KMS-11 (cell line): ENCODE results near the gene PHACTR3.

Experiments used
- H2AFZ ChIP-seq: fragments of 200-600 bp; sonication (generic); 2 replicates; pipeline ENCODE4 v1.6.1; 2016; ENCODE audit warnings: antibody characterized with exemption, mixed run types, low read depth
- H3K27ac ChIP-seq: fragments of 200-600 bp; sonication (generic); 2 replicates; pipeline ENCODE4 v1.6.1; 2016; ENCODE audit warnings: mild to moderate bottlenecking, mixed run types
- H3K27me3 ChIP-seq: fragments of 200-600 bp; sonication (generic); 2 replicates; pipeline ENCODE4 v1.6.1; 2017; ENCODE audit warnings: mild to moderate bottlenecking, low read depth, mixed run types, moderate library complexity; ENCODE audit not compliant: insufficient read depth
- H3K36me3 ChIP-seq: fragments of 200-600 bp; sonication (generic); 2 replicates; pipeline ENCODE4 v1.6.1; 2017; ENCODE audit warnings: mild to moderate bottlenecking, mixed run types; ENCODE audit not compliant: insufficient read depth
- H3K4me1 ChIP-seq: fragments of 200-600 bp; sonication (generic); 2 replicates; pipeline ENCODE4 v1.6.1; 2016; ENCODE audit warnings: mild to moderate bottlenecking, low read depth, mixed run types; ENCODE audit not compliant: poor library complexity, severe bottlenecking
- H3K4me2 ChIP-seq: fragments of 200-600 bp; sonication (generic); 2 replicates; pipeline ENCODE4 v1.7.0; 2016; ENCODE audit warnings: mild to moderate bottlenecking, mixed run types
- H3K4me3 ChIP-seq: fragments of 200-600 bp; sonication (generic); IDR thresholded peaks from 2 replicates; pipeline ENCODE4 v1.6.1; 2017; ENCODE audit warnings: low read depth, low read length, mixed read lengths; ENCODE audit not compliant: insufficient read depth
- H3K79me2 ChIP-seq: fragments of 200-600 bp; sonication (generic); 2 replicates; pipeline ENCODE4 v1.6.1; 2016; ENCODE audit warnings: low read depth, mixed run types; ENCODE audit not compliant: insufficient read depth
- H3K9ac ChIP-seq: fragments of 200-600 bp; sonication (generic); 2 replicates; pipeline ENCODE4 v1.6.1; 2016; ENCODE audit warnings: mild to moderate bottlenecking, mixed run types
- H4K20me1 ChIP-seq: fragments of 200-600 bp; sonication (generic); 2 replicates; pipeline ENCODE4 v1.6.1; 2016; ENCODE audit warnings: mild to moderate bottlenecking, mixed run types; ENCODE audit not compliant: insufficient read depth
- TF ChIP-seq, protein P1 (sequence below): fragments of 200-600 bp; sonication (generic); conservative IDR thresholded peaks from 2 replicates; pipeline ENCODE4 v1.6.1; 2017; ENCODE audit warnings: low read depth, mild to moderate bottlenecking, antibody characterized with exemption, low read length, moderate library complexity, mixed read lengths

Gene PHACTR3

DNA sequence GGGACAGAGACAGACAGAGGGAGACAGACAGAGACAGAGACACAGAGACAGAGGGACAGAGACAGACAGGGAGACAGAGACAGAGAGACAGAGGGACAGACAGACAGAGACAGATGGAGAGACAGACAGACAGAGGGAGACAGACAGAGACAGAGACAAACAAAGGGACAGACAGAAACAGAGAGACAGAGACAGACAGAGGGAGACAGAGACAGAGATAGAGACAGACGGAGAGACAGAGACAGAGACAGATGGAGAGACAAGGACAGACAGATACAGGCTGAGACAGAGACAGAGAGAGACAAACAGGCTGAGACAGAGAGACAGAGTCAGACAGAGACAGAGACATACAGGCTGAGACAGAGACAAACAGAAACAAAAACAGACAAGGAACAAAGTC is 39.4 kb upstream of the PHACTR3 start:
- H2AFZ ChIP-seq = no peak overlapping the region
- H3K4me1 ChIP-seq = no peaks in the 10 kb centered on the region
- H3K4me3 ChIP-seq = no peak overlapping the region
- no peak overlapping the region for H3K9ac ChIP-seq
- no peak overlapping the region for H3K27ac ChIP-seq
- no peaks in the 10 kb centered on the region; the same call in 1 of the 2 replicates for H3K27me3 ChIP-seq
- no peak overlapping the region for H3K4me2 ChIP-seq
- TF ChIP-seq, protein P1, sequence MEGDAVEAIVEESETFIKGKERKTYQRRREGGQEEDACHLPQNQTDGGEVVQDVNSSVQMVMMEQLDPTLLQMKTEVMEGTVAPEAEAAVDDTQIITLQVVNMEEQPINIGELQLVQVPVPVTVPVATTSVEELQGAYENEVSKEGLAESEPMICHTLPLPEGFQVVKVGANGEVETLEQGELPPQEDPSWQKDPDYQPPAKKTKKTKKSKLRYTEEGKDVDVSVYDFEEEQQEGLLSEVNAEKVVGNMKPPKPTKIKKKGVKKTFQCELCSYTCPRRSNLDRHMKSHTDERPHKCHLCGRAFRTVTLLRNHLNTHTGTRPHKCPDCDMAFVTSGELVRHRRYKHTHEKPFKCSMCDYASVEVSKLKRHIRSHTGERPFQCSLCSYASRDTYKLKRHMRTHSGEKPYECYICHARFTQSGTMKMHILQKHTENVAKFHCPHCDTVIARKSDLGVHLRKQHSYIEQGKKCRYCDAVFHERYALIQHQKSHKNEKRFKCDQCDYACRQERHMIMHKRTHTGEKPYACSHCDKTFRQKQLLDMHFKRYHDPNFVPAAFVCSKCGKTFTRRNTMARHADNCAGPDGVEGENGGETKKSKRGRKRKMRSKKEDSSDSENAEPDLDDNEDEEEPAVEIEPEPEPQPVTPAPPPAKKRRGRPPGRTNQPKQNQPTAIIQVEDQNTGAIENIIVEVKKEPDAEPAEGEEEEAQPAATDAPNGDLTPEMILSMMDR = no peak
- H4K20me1 ChIP-seq = no peaks in the 10 kb centered on the region
- H3K36me3 ChIP-seq = no peaks in the 10 kb centered on the region
- no peaks in the 10 kb centered on the region for H3K79me2 ChIP-seq

- H3K9ac ChIP-seq = no peak overlapping the region
- no peak overlapping the region for H2AFZ ChIP-seq
- H3K27me3 ChIP-seq = no peaks in the 10 kb centered on the region; the same call in 1 of the 2 replicates
- no peak overlapping the region for H3K27ac ChIP-seq
- no peak overlapping the region for H3K4me2 ChIP-seq
- no peaks in the 10 kb centered on the region for H3K79me2 ChIP-seq
- H3K36me3 ChIP-seq = no peaks in the 10 kb centered on the region
- H3K4me3 ChIP-seq = no peak overlapping the region
- TF ChIP-seq, protein P1 = no peak
- no peaks in the 10 kb centered on the region for H4K20me1 ChIP-seq
- H3K4me1 ChIP-seq = no peaks in the 10 kb centered on the region
Observed at GRCh38 chr20:59565768-59566461, 38.4 kb upstream of the PHACTR3 start.

GRCh38 chr20:59566631-59567524 is 37.5 kb upstream of the PHACTR3 start:
- H3K27ac ChIP-seq = no peak overlapping the region
- no peaks in the 10 kb centered on the region for H4K20me1 ChIP-seq
- H3K9ac ChIP-seq = no peak overlapping the region
- H3K27me3 ChIP-seq = no peaks in the 10 kb centered on the region; the same call in 1 of the 2 replicates
- no peaks in the 10 kb centered on the region for H3K4me1 ChIP-seq
- H2AFZ ChIP-seq = no peak overlapping the region
- no peaks in the 10 kb centered on the region for H3K79me2 ChIP-seq
- H3K4me2 ChIP-seq = no peak overlapping the region
- H3K4me3 ChIP-seq = no peak overlapping the region
- TF ChIP-seq, protein P1 = no peak
- no peaks in the 10 kb centered on the region for H3K36me3 ChIP-seq

DNA sequence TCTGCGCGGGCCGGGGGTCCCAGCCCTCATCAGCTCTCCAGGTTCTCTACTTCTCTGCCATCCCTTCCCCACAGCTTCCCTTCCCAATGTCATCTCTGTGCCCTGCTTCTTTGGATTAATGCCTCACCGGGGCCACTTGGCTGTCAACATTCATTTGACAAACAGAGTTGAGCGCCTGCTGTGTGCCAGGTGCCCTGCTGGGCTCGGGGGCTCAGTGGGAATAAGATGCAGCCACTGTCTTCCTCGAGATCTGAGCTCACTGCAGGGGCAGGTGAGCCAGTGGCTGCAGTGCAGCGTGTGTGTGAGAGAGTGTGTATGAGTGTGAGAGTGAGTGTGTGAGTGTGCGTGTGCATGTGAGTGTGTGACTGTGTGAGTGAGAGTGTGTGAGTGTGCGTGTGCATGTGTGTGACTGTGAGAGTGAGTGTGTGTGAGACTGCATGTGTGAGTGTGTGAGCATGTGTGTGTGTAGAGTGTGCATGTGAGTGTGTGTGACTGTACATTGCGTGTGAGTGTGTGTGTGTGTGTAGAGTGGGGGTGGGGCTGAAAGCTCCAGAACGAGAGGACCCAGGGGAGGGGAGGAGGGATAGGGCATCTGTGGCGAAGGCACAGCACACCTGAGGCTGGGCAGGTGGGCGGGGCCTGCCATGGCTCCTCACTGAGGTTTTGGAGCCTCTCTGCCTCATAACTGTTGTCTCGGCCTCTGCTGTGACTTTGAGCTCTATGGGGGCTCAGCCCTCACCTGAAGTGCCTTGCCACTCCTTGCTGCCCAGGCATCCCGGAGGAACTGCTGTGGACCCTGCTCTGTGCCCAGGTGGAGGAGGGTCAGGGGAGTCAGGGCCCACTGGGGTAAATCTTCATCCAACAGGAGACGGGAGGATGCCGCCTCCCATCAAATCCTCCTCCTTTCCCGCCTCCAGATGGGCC is 36.5 kb upstream of the PHACTR3 start:
- Histone ChIP-seq H3K36me3 (no peaks in the 10 kb centered on the region), H3K27ac (no peak overlapping the region), H4K20me1 (no peaks in the 10 kb centered on the region), H3K79me2 (no peaks in the 10 kb centered on the region), H3K4me1 (no peaks in the 10 kb centered on the region), H3K4me3 (no peak overlapping the region), H3K9ac (no peak overlapping the region), H3K4me2 (no peak overlapping the region), H3K27me3 (no peaks in the 10 kb centered on the region; the same call in 1 of the 2 replicates), H2AFZ (no peak overlapping the region)
- TF ChIP-seq, protein P1 = no peak
